Stimulated activated CD4-positive, alpha-beta T cell treated with anti-CD3 and anti-CD28 coated beads, Interleukin-1b, Interleukin-23, amount 100 ng/mL, for 1 hour (primary cell): ENCODE data around the gene TTC1.

ENCODE experiments used
- DNase-seq, 2 donors: peaks; one replicate each; pipeline ENCODE4 v3.0.0-alpha.2; 2020; ENCODE audit warnings: low read depth in 2 of 2

TTC1 gene

DNA sequence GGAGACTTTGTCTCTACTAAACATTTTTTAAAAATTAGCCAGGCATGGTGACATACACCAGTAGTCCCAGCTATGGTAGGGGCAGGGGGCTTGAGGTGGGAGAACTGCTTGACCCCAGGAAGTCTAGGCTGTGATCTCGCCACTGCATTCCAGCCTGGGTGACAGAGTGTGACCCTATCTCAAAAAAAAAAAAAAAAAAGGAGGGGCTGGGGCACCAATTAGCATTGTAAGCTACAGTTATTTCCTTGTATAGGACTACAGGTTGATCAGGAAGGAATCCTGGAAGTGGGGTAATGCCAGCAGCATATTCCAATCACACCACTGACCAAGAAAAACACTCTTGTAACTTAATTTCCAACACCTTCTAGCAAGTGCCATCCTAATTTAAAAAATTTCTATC, 78.3 kb downstream of the TTC1 start:
- DNase-seq: no peak

DNA sequence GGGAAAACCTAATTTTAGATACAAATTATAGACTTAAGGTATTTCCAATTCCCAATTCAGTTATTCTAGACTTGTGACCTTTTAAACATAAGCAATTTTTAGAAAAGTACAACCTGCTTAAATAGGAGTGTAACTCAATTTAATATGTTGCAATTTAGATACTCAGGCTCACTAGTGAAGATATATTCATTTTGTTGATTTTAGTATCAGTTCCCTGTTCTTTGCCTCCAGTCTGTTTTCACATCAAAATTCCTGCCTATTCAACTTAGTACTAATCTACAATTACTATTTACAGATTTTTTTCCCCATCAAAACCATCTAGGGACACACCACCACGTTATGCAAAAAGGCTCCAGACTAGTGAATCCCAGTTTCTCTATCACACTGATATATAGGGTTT, 79.9 kb downstream of the TTC1 start:
- DNase-seq: no peak

DNA sequence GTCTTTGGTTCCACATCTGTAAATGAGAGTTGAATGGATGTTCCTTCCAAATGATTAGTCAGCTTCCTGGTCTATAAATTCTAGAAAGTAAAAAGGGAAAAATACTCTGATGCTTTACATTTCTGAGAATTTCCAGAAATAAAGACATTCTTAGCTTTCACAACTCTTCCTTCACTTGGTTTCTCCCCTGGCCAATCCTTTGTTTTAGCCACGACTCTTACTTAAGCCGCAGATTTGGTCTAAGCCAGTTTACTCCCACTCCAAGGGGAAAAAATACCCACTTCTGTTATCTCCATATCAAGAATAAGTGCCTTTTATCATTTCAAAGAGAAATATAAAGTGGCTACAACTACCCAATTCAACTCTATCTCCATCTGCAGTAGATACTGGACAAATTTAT, 80.6 kb downstream of the TTC1 start:
- no peak for DNase-seq

DNA sequence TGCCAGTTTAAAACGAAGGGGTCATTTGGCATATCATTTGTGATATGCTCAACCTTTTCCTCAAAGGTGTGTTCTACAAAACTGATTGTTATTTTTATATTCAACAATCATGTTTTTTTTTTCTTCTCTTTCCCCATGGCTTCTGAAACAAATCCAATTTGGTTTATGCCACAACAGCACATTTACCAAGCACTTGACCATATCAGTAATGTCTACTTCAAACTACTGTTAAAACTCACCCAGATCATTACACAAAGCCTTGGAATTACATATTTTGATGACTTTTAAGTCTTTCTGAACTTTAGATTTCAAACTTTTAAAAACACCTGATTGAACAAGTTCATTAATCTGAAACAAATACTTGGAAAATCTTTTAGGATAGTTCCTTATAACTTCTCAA, 81.1 kb downstream of the TTC1 start:
- no peak for DNase-seq

DNA sequence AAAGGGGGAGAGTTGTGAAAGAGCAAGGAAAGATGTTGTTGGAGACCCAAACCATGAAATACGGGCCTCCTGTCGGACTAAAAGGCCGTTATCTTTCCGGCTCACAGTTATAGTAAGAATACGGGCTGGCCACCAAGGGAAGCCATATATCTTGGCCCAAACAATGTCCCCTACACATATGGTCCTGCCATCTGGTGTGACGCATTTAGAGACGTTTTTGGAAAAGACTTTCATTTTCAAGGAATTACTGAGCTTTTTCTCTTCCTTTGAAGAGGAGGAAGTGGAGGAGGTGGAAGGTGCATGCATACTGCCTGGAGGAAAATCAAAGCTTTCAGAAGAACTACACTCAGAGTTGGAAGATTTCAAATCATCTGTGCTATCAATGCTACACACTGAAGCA, 83.6 kb downstream of the TTC1 start:
- no peak for DNase-seq

DNA sequence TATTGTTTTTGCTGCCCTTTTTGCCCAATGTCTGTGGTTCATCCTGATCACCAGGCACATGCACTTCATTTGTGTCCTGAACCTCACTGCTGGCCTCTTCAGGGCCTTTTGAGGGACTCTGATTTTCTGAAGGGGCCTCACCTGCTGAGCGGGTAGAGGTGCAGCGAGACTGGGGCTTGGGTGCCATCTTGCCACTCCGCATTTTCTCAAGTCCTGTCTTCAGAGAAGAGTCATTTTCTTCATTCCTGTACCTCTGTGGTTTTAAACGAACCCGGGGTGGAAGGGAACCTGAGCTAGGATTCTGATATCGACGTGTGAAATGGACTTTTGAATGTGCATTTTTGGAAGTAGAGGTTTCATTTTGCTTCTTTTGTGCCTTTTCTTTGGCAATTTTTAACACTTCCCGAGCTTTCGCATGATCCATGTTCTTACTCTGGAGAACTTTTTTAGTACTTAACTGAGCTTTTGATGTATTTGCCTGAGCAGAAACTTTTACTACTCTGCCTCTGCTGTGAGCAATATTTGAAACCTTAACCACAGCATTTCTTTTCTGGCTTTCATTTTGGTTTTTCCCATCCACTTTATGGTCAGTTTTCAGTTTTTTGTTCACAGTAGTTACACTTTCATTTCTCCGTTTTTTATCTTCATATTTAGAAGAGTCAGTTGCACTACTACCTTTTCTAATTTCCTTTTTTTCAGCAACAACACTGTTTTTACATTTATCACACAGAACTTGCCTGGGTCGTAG, 84.2 kb downstream of the TTC1 start:
- DNase-seq: no peak

DNA sequence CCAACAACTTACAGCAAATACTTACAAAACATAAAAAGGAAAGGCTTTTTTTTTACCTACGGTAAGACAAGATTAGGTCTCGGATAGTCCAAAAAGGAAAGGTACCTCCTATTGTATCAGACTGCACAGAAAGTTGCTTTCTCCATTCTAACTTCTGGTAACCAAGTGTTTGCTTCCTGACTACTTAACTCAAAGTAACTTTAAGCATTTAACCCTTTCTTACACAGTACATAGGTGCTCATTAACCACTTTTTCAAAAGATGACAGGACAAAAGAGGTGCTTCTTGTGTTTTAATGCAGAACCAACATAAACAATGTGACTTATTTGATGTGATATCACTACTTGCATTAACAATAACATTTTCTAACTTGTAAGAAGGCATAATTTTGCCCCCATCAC, 87.2 kb downstream of the TTC1 start:
- no peak for DNase-seq

DNA sequence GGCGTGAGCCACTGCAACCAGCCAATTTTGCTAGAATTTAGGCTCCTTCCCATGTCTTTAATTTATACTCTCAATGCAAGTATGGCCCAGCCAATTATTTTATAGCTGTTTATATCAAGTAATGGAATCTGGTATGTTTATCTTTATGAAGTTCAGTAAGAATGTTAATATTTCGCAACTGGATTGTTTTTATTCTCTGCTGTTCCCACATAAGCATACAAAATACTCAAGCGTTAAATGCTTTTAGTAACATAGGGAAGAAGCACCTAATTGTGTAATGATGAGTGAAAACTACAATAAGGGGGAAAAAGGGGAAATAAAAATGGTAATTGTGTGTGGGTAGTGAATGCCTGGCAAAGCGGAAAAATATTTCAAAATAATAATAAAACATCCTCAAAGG, 89.1 kb downstream of the TTC1 start:
- no peak for DNase-seq

DNA sequence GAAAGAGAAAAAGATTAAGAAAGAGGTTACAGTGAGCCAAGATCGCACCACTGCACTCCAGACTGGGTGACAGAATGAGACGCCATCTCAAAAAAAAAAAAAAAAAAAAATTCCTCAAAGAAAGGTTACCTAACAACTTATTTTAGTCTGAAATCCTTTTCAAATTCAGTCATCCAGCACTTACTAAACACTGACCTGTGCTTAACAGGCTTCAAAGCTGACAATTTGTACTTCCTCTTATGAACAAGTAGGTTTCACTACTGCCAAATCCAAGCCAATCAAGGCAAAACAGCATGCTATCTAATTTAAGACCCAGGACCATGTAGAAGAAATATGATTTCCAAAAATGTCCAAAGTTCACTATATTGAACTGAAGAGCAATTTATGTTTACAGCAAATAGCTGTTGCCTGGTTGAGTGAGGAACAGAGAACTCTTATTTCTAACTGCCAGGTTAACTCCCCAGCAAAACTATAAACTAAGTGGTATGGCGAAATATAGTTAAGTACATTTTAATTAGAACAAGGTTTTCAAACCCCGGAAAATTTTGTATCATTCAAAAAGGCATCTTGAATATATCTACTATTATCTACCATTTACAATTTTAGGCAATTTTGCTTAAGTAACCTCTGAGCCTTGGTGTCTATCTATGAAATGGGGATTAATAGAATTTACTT, 96.9 kb downstream of the TTC1 start:
- DNase-seq: no peak

DNA sequence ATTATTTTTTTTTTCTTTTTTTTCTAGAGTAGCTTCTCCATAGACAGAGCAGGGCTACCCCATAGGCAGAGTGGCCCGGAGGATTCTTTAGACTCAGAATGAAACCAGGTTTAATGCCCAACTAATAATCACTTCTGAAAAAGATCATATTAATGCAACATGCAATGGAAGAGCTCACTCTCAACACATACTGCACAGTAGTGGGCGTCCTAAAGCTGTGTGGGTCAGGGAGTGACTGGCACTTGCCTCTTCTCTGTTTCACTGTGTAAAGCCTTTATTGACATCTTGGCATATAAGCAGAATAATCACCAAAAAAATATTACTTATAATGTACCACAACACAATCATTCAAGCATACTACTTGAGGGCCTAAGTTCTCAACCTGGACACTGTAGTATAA, 99.2 kb downstream of the TTC1 start:
- no peak for DNase-seq
